HG03103 (cell line): Measurements from ENCODE around the gene ENPP1.

Experiments
- ATAC-seq: cut with Tn5 transposase; IDR thresholded peaks from one replicate; pipeline ENCODE4 v1.9.1; 2021; ENCODE audit warnings: low read depth; ENCODE audit not compliant: unreplicated experiment

The ENPP1 gene

DNA sequence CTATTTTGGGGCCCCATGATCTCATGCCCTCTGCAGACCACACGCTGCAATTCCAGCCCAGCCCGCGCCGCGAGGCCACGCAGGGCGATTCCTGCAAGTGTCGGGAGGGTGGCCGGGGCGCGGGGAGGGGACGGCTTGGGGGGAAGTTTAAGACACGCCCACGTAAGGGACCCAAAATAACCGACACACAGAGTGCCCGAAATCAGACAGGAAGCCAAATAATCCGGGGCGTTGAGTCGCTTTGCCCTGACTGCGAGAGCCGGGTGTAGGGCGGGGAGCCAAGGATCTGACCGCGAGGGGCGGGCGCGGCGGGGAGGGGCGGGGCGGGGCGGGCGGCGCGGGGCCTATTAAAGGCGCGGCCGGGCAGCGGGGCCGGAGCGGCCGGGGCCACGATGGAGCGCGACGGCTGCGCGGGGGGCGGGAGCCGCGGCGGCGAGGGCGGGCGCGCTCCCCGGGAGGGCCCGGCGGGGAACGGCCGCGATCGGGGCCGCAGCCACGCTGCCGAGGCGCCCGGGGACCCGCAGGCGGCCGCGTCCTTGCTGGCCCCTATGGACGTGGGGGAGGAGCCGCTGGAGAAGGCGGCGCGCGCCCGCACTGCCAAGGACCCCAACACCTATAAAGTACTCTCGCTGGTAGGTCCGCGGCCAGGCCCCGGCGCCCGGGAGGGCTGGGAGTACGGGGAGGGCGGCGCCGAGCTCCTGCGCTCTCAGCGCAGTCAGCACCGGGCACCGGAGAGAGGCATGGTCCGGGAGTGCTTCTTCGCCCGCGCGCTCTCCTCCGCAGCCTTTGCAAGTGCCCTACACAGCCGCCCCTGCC is at the start of gene ENPP1:
ENPP1 (plus strand) TSS at position 377 of the 816 bp plus-strand sequence; CDS start at position 393, 16 bp downstream.
- peak; percentile 60 for ATAC-seq

DNA sequence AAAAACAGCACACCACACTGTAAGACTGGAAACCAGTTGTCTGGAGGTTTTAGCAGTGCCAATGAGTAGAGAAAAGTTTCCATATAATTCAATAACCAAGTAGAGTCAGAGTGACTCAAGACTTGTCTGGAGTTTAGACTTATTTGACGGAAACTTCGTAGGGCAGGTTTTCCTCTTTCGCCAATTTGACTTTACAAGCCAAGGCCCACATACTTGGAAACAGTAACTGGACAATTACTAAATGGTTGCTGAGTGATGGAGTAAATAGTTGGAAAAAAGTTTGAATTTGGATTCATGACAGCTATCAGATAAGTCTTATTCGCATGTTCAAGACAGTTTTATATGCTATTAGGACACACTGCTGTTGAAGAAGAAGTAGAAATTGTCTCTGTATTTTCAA is 48.9 kb upstream of the ENPP1 start:
- no peak for ATAC-seq

DNA sequence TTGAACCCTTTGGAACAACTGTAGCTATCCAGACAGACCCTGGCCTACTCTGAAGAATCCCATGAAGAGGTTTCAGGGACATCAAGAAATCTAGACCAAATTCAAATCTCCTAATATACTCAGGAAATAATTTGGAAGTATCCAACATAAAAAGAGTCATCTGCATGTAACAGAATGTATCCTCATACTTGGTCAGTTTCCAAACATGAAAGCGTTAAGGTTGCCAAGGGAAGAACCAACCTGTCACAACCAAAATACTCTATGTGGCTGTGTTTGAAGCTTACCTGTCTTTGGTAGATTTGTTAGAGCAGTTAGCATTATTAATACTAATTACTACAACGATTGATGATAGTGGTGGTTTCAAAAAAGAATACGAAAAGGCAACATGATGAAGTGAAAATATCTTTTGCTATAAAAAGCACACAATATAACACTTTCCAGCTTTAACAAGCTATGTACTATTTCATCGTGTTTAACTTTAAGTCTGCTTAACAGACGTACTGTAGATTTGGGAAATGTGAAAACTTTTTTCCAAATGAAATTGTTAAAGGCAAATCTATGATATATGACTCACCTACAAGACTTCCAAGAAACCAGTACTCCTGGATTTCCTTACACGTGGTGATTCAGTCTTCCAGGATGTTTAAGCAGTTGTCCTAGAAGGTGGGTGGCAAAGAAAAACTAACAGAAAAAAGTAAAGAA is 46.6 kb upstream of the ENPP1 start:
- no peak for ATAC-seq

DNA sequence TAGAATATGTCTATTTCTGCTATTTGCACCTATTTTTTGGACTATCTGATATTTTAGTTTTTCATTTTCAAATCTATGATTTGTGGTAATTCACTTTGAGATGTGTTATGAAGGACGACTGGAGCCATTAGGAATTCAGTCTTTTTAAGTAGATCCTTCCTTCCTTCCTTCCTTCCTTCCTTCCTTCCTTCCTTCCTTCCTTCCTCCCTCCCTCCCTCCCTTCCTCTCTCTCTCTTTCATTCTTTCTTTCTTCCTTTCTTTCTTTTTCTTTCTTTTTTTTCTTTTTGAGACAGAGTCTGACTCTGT is 46.1 kb upstream of the ENPP1 start:
- no peak for ATAC-seq

DNA sequence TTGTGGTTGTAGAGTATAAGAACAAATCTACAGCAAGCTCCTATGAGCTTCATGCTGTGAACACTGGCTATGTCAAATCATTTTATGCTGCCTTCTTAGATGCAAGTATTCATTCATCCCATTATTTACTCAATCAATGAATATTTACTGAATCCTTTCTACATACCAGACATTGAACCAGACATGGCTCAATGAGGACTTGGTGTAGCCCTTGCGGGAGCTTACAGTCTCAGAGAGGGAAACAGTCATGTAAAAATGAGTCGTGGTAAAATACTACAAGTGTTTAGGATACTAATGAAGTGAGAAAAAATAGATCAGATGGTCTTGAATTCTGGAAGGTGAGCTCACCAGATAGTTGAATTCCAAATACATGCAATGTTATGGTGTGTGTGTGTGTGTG is 44.8 kb upstream of the ENPP1 start:
- no peak for ATAC-seq

DNA sequence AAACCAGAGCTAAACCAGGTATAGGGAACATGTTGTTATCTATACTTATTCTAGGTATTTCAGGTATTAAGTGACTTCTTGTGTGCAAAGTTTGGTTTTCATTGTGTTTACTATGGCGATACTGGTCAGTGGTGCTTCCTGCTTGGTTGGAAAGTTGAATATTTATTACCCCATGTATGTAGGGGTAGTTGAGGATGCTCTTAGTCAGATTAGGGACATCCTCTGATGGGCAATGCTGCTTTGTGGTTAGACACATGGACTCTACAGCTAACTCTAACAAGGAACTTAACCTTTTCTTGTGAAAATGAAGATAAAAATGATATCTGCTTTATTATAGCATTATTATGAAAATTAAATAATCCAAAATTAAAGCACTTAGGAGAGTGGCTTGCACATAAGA is 44.1 kb upstream of the ENPP1 start:
- ATAC-seq = no peak

DNA sequence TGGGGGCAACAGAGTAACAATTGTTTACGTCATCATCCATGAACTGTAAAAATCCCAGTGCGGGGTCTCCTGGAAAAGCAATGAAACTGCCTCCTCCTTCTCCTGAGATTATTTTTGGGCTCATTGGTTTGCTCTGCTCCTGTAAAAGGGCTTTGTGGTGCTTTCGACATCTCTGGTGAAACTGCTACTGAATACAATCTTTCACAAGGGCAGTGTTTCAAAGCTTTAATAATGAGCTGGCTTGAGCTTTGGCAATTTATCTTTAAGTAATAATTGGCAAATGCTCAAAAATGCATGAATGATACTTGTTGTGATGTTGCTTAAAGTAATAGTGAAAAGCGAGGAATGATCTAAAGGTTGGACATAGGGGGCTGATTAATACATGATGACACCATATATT is 43.5 kb upstream of the ENPP1 start:
- no peak for ATAC-seq

DNA sequence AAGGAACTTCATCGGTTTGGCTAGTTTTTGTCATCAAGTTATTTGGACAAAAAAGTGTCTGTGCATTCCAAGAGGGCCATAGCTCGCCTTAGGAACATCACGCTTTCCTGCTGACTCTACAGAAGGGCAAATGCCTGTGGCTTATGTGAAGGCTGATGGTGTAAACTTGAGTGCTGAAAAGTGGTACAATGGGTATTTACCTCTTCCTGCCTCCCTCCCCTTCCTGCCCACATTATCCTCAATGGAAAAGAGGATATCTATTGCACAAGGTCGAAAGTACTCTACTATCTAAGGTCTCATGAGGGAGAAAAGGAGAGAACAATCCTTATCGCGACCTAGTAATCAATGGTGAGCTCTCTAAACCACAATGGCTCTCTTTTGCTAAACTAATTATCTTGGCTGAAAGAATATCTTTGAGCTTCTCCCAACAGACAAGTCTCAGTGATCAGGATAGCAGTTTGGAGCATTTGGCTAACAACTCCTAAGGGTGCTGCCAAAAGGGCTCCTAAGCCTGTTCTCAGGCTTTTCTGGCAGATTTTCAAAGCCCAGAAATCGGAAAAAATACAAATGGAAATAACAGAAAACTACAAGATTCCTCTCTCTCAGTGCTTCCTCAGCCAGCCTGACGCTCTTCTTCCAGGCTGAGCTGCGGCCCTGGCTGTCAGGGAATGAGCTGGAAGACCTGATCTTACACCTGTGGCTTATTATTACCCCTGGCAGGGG is 42.6 kb upstream of the ENPP1 start:
- ATAC-seq = no peak

DNA sequence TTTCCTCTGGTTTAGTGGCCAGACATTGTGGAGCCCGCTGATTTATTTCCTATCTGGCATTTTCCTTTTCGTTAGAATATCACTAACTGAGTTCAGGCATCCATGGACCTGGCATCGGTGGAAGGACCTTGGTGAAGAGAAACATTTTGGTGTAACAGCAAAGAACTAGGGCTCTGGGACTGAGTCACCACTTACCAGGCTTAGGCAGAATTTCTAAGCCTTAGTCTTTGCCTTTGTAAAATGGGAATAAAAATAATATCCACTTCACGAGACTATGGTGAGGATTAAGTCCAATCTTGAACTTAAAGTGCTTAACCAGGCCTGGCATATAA is 42.0 kb upstream of the ENPP1 start:
- no peak for ATAC-seq

DNA sequence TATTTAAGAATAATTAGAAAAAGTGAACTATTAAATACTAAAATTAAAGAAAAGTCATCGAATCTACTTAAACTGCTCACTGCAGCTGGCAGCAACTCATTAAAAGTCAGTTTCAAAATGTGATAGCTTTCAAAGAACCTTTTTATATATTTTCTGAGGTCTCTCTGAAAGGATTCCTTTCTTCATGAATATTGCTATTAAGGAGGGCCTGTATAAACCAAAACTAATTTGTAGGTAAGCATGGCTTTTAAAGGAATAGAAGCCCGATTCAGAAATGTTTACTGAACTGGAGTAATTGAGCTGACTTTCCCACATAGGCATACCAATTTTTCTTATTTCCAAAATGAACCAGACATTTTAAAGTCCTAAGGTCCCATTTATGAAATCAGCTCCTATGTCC is 41.2 kb upstream of the ENPP1 start:
- ATAC-seq = no peak

DNA sequence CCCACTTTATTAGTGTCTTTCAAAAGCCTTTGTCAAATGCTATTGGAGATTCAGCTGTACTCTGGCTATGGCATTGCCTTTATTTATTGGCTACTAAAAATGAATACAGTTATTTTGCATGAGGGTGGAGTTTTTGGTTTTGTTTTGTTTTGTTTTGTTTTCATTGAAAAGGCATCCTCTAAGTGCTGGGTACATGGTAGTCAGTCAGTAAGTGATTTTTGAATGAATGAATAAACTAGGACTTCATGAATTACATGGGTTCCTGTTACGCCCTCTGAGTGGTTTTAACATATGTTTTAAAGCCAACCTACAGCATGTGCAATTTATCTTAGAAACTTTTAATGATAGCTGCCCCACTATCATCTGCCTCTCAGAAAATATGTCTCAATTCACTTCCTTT is 38.9 kb upstream of the ENPP1 start:
- ATAC-seq = no peak

DNA sequence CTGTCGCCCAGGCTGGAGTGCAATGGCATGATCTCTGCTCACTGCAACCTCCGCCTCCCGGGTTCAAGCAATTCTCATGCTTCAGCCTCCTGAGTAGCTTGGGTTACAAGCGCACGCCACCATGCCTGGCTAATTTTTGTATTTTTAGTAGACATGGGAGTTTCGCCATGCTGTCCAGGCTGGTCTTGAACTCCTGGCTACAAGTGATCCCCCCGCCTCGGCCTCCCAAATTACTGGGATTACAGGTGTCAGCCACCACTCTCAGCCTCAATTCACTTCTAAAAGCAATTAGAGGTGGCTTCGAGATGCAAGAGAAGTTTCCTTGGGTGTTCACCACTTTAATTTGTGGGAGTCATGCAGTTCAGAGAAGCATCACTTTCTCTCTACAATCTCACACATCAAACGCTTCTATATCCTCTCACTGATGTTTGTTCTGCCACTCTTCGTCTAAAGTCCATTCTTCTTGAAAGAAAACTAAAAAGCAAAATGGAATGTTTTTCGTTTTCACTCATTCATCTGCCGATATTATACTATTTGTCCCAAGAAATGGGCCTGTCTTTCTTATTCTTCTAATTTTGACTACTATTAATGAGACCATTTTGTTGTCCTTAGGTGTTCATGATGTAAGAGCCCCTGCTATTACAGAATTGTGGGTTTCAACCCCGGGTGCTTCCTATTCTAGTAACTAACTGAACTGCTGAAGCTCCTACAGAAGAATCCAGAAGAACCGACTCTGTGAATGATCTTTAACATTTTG is 38.3 kb upstream of the ENPP1 start:
- ATAC-seq = no peak

DNA sequence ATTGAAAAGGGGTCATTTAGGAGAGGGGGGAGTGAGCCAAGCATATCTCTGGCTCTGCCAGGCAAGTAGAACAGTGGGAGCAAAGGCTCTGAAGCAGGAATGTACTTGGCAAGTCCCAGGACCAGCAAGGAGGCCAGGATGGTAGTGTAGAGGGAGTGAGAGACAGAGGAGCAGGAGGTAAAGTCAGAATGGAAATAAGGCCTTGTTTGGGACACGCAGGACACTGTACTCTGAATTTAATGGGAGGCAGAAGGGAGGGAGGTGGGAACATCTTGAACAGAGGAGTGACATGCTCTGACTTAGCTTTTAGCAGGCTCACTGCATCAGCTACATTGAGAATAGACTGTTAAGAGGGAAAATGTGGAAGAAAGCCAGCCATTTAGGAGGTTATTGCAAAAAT is 37.0 kb upstream of the ENPP1 start:
- ATAC-seq = no peak

DNA sequence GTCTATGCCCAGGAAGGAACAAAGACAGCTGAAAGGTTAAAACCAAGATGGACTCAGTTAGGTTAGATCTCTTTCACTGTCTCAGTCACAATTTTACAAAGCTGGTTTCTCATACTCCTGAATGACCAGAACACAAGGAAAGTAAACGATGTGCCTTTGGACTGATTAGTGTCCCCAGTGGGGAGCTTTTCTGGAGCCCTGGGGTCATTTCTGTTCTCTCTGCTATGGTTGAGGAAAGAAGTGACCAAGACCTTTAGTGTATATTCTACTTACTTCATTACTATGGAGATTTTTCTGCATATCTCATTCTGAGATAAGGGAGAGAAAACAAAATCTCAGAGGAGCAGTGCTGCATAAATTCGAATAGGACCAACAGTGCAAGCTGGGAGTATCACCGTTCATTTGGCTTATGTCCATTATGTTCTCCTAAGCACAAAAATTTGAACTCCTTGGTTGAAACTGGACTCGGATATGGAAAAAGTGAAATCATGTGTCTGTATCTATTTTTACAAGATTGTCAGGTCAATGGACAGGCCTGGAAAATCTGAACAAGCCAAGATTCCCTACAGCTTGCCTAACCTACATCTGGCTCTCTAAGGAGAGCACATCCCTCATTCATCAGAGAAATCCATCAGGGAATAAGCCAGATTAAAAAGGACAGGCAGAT is 34.4 kb upstream of the ENPP1 start:
- ATAC-seq = no peak

DNA sequence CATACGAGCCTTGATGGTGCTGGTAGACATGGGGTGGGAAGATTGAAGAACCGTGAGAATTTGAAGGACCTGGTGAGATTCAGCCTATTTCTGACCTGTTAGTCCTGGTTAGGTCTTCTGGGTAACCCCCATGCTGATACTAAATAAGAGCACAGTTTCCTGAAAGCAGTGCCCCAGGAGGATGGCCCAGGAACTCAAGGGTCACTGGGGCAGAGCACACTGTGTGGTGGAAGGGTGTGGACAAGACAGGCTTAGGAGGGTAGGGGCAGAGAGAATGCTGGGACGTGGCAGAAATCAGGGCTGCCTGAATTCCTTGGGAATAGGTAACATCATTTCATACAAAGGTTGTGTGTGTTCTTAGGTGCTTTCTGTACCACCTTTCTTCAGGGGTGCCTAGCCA is 31.9 kb upstream of the ENPP1 start:
- ATAC-seq = no peak

DNA sequence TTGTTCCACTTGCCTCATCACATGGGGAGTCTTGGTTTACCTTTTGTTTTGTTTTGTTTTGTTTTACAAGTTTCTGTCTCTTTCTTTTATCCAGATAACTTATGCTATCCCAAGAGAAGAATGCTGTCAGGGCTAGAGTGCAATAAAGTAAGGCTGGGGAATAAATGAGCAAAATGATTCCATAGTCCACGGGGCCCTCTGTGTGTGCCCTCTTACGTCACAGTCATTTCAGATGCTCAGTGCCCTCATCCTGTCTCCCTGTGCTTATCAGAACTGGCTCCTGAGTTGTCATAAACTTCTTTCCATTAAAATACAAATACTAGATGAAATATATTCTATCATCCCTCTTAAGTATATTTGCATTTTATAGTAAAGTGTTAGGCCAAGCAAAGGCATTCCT is 30.8 kb upstream of the ENPP1 start:
- no peak for ATAC-seq

DNA sequence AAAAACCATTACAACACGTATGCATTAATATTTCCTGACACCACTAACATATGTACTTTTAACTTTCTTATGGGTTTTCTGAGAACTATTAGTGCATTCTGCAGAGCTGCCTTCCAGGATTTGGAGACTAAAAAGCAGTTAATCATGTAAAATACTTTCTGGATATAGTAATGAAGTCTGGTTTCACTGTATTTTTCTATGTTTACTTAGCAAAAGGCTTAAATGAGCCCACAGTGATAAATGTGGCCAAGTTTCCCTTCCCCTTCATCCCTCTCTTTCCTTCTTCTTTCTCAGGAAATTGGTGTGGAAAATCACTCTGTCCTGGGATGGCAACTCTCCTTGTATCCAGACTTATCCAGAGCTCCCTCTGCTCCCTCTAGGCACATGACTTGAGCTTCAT is 29.7 kb upstream of the ENPP1 start:
- ATAC-seq = no peak

DNA sequence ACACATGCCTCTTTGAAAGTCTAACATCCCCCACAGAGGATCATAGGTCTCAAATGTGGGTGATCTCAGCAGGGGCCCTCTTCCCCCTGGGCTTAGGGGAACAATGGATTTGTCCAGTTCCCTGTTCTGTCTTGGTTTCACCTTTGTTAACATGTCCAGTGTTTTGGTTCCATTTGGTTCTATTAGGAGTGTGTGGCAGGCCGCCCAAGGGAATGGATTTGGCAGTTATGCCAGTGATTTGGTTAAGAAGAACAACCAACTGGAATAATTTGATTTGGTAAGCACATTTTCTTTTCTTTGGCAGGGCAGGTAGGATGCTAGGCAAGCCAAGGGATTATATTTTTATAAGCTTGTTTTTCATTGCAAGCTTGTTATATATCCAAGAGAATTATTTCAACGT is 28.5 kb upstream of the ENPP1 start:
- no peak for ATAC-seq

DNA sequence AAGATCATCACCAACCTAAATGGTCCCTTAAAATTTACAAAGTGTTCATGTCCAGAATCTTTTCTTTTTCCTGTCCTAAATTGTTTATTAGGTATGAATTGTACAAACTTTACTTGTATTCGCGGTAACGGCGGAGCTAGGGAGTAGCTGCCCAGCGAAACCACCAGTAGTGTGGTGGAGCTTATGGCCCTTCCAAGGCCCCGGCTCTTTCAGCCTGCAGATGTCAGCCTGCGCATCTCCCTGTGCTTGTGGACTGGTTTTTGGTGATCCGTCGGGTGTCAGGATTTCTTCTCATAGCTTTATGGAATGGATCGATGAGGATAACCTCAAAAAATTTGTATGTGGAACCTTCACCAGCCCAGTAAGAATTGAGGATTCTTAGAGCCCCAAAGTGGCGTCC is 27.2 kb upstream of the ENPP1 start:
- no peak for ATAC-seq

DNA sequence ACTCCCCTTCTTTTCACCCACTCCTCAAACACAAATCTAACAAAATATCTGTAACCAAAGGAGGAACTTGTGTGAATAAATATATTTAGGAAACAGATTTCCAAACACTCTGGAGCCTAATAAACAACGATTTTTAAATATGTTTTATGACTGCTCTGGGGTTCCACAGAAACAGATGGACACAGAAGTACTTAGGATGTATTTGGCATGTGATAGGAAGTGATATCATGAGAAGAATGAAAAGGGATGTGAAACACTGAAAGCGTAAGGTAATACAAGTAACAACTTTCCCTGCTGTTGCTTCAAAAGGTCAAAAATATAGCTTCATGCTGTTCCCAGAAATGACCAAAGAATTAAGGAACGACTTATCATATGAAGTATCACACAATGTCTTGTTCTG is 26.1 kb upstream of the ENPP1 start:
- no peak for ATAC-seq

DNA sequence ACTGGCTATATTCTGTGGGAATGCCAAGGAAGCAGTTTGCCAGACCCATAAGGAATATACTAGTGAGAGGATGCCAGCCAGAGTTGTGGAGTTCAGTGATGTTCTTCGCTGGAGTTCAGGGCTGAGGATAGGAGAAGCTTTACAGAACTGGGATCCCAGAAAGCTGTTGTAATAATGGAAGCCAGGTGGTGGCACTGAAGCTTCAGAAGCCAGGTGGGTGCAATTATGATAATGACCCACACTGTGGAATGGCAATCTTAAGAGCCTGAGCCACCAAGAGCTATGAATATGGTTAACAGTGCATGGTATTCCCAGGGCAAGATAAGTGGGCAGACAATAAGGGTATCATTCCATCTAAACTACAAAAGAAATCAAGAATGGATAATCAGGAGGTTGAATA is 25.1 kb upstream of the ENPP1 start:
- no peak for ATAC-seq
